Cardiac septum (tissue), 1 donor: ENCODE measurements around the gene MBOAT7. TPM values are rescaled to one million over a fixed set of nuclear protein-coding genes. Genes with fewer than 3 reads are reported as not detected.
"Not testable (repeated sequence)": the region's sequence is repeated elsewhere in the genome, so short reads cannot be mapped to it uniquely, and the experiment has no call there.

Experiments used
- DNase-seq: peaks from one replicate; pipeline ENCODE4 v3.0.0-alpha.2; 2020; ENCODE audit warnings: low spot score
- intact Hi-C: fragments of 100-400 bp; cut with DNase I; formaldehyde crosslinking; loops from one replicate; pipeline ENCODE4 v1.14.0; 2022
- total RNA-seq: library from RNA; stranded (reverse); fragmentation: NEBNext Ultra II Directional; extraction: Animal tissue kit (Norgen Biotek cat#: 25700); gene quantifications from one replicate; pipeline ENCODE4 v1.2.1, GENCODE V29; 2021
- donor health status: DM: no; HTN: no; CAD: no.

MBOAT7 gene
- total RNA-seq, 1 donor from 2014 or later, result 24.3 TPM

DNA sequence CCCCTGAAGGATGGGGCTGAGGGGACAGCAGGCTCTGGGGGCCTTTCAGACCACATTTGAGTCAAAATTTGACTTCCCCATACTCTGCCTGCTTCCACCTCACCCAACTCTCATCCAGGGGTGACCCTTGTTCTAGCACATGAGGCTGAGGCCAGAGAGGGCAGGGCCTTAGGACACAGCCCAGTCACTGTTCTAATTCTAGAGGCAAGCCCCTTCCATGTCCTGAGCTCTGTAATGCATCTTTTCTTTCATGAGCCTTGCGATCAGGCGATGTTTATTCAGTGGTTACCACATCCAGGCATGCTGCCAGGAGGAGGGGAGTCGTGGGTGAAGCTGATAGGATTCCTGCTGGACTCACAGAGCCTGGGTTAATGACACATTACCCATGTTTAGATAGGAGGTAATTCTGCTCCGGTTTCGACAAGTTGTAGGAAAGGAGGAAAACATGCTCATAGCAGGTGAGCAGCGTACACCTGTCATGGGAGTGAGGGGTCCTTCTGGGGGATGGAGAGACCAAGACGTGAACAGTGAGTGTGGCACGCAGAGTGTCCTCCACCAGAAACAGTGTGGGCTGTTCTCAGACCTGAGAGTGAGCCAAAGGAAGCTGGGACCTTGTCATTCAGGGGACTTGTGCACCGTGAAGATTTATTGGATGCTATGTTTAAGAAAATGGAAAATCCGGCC is 20.6 kb upstream of the MBOAT7 start:
- peak; percentile 85 for DNase-seq
- intact Hi-C loops, result loop anchor here (10.0 kb wide), 1 partner anchor 235 kb away; the partner anchor contains the start of gene LENG8

DNA sequence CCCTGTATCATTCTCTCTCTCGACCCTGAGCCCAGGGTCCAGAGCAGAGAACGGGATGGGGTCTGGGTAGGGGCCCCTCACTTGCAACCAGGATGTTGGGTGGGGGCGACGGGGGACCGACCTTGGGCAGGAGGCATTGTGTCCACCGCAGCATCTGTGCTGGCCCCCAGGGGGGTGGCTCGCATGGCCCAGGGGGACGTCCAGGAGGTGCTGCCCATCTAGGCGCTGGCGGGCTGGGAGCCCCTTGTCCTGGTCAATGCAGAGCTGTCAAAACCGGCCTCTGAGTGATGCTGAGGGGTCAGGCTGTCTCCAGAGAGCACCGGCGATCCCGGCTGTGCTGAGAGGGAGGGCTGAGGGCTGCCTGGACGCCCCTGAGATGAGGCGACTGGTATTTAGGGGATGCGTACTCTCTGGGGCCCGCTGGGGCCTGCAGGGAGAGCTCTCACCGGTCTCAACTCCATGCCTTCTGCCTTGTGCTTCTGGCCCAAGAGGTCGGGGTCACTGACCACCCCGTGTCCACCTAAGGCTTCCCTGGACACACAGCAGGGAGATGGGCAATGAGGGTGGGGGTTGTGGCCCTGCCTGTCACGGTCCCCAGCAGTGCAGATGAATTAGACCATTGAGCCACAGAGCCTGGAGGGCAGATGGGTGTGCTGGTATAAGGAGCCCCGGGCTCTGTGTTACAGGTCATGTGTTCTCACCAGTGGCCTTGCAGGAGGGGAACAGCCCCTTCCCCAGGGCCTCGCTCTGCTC is 19.9 kb upstream of the MBOAT7 start:
- intact Hi-C loops, result loop anchor here (10.0 kb wide), 1 partner anchor 236 kb away; the partner anchor contains the start of gene LENG8
- no peak for DNase-seq

DNA sequence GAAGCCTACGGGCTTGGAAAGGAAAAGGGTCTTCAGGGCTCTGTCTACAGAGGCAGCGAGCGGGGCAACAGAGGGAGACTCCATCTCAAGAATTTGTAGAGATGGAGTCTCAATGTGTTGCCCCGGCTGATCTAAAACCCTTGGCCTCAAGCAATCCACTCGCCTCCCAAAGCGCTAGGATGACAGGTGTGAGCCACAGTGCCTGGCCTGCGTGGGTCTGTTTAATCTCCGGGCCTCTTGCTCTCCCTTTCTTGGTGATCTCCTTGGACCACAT is 19.3 kb upstream of the MBOAT7 start:
- intact Hi-C loops, result loop anchor here (10.0 kb wide), 1 partner anchor 236 kb away; the partner anchor contains the start of gene LENG8
- no peak for DNase-seq

DNA sequence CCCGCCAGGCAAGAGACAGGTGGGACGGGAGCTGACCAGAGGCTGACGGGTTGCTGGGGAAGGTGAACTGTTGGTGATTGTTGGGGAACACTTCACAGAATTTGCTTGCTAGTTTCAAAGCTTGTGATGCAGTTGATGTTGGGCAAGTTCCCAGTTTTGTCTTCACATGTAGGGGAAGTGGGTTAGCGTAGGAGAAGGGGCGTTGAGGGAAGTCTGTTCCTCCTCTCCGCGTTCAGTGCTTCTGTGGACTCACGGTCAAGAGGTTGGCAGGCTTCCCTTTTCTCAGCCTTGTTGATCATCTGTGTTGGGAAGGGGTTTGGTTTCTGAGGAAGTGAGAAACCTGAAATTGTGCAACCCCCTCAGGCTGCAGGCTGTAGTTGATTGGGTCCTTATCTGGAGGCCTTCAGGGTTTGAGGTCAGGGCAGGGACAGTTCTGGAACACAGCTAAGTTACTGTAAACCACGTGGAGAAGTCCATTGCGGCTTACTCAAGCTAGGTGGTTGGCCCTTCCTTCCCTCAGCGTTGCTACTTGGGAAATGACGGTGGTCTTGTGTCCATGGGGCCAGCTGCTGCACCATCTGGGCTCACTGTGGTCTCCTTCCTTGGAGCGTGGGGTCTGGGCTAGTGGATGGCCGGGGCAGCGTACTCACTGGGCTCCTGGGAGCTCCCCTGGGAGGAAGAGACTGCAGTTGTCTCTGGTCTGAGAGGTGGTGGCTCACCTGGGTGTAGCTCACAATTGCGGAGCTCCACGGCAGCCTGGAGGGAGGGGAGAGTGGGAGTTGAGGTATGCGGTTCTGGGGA is 18.8 kb upstream of the MBOAT7 start:
- intact Hi-C loops, result loop anchor here (10.0 kb wide), 1 partner anchor 237 kb away; the partner anchor contains the start of gene LENG8
- peak; percentile 92 for DNase-seq

DNA sequence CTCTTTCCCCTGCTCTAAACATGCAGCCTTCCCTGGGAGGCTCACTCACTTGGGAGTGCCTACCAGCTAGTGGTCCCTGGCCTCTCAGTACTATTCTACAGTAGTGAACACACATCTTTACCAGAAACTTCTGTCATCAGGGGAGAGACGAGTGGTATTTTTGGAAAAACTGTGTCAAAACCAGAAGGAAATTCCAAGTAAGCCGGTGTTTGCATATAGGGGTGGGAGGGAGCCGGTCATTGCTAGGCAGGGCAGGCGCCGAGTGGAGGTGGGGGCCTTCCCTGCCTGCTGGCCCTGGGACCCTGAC is 18.2 kb upstream of the MBOAT7 start:
- intact Hi-C loops, result loop anchor here (10.0 kb wide), 1 partner anchor 237 kb away; the partner anchor contains the start of gene LENG8
- DNase-seq, result no peak

DNA sequence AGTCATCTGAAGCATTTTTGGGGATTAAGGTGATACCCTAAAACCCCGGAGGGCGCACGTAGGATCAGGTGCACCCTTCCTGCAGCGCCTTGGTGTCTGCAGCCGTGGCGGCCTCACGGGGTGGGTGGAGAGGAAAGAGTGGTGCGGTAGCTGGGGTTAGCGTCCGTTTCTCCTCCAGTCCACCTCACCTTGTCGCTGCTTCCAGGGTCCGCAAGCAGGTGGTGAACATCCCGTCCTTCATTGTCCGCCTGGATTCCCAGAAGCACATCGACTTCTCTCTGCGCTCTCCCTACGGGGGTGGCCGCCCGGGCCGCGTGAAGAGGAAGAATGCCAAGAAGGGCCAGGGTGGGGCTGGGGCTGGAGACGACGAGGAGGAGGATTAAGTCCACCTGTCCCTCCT is 17.8 kb upstream of the MBOAT7 start:
- not testable (repeated sequence) for DNase-seq
- intact Hi-C loops, result loop anchor here (10.0 kb wide), 1 partner anchor 238 kb away; the partner anchor contains the start of gene LENG8

DNA sequence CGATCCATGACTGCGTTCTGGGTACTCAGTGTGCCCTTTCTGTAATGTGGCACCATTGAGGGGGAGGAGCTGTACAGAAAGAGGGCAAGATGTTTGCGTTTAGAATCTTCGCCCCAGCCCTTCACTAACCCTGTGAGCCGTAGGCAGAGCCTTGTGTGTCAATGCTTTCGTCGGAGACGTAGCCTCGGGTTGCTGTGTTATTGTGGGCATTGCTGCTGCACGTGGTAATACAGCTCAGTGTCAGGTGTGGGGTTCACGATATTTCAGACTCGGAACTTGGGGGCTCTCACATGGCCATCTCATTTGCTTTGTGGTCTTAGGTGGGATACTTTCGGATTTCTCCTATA is 17.4 kb upstream of the MBOAT7 start:
- no peak for DNase-seq
- intact Hi-C loops, result loop anchor here (10.0 kb wide), 1 partner anchor 238 kb away; the partner anchor contains the start of gene LENG8

DNA sequence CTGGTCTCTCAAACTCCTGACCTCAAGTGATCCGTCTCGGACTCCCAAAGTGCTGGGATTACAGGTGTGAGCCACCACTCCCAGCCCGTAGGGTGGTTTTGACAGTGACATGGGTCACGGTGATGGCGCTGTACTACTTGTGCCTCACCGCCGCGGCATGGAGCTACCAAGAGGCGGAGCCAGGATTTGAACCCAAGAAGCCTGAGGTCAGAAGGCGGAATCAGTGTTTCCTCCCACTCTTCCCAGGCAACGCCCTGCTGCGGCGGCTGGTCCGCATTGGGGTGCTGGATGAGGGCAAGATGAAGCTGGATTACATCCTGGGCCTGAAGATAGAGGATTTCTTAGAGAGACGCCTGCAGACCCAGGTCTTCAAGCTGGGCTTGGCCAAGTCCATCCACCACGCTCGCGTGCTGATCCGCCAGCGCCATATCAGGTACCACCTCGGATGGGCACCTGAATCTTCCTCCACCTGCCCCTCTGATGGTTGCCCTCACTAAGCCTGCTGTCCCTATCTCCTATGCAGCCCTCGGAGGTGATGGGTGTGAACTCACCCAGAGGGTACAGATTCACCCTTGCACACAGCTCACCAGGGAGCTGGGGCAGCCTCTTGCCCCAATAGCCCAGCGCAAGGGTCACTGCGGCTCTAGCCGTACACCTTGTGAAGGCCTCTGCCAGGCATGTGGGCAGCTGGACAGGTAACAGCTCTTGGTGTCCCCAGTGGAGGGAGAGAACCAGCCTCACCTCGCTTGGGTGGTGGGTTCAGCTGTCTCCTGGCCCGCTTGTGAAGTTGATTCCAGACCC is 16.9 kb upstream of the MBOAT7 start:
- DNase-seq, result no peak
- intact Hi-C loops, result loop anchor here (10.0 kb wide), 1 partner anchor 239 kb away; the partner anchor contains the start of gene LENG8

DNA sequence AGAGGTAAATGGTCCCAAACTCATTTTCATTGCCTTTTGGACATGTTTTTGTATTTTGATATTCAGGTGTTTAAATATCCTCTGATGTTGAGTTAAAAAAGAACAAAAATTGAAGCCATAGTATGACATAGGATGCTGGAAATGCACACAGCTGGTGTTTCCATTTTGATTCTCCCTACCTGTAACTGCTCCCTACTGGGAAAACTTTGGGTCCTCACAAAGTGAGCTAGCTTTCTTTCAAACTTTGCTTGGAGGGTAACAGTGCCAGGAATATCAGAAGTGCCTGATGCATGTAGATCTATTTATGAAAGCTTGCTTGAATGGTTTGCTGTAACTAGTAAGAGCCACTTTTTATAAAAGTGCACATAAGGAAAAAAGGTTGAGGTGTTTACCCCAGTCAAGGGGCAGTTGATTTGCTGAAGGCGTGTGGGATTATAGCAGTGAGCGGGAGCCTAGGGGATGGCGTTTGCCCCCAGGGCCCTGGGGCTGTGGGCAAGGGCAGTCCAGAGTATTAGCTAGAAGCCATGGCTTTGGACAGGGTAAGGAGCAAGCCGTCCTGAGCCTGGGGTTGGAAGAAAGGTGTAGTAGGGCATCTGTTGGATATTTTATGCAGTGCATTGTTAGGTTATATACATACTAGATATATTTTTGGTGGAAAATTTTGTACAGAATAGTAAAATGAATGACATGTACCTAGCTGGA is 15.5 kb upstream of the MBOAT7 start:
- intact Hi-C loops, result loop anchor here (2.0 to 10.0 kb wide), 3 partner anchors 14 to 240 kb away; partner anchors contain the start of genes LENG8 and TSEN34
- no peak for DNase-seq

DNA sequence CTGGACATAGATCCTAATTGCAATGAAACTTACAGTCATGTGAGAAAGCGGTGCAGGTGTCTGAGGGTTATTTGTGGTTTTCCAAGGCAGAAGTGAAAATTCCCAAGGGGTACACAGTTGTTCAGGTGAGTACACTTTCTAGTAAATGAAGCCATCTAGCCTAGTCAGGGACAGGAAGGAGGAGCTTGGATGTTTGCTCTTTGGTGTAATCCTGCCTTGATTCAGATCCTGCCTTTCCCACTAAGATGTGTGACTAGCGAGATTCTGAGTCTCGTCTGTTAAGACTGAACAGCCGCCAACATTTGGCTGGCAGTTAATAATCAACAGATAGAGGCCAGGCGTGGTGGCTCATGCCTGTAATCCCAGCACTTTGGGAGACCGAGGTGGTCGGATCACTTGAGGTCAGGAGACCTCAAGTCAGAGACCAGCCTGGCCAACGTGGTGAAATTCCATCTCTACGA is 13.8 kb upstream of the MBOAT7 start:
- intact Hi-C loops, result loop anchor here (5.0 to 10.0 kb wide), 2 partner anchors 41 to 242 kb away; partner anchors contain the start of gene LENG8
- no peak for DNase-seq

DNA sequence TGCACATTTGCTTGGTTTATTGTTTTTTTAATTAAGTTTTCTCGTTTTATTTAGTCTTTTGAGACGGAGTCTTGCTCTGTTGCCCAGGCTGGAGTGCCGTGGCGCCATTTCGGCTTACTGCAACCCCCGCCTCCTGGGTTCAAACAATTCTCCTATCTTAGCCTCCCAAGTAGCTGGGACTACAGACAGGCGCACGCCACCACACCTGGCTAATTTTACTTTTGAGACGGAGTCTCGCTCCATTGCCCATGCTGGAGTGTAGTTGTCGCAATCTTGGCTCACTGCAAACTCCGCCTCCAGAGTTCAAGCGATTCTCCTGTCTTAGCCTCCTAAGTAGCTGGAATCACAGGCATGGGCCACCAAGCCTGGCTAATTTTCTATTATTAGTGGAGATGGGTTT is 12.6 kb upstream of the MBOAT7 start:
- DNase-seq, result no peak
- intact Hi-C loops, result loop anchor here (5.0 to 10.0 kb wide), 2 partner anchors 40 to 243 kb away; partner anchors contain the start of gene LENG8

DNA sequence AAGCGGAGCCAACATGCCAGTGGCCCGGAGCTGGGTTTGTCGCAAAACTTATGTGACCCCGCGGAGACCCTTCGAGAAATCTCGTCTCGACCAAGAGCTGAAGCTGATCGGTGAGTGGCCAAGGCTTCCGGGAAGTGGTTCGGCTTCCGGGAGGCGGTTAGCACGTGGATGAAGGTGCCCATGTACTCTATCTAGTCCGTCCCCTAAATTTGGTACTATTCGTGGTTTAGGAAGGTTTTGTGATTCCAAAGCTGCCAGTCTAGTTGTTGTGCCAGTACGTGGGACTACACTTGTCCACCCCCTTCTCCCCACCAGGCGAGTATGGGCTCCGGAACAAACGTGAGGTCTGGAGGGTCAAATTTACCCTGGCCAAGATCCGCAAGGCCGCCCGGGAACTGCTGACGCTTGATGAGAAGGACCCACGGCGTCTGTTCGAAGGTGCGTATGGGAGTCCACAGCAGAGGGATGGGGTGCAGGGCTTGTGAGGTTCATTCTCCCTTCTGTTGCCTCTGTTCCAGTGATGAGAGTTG is 11.9 kb upstream of the MBOAT7 start:
- no peak for DNase-seq
- intact Hi-C loops, result loop anchor here (5.0 to 10.0 kb wide), 2 partner anchors 39 to 244 kb away; partner anchors contain the start of gene LENG8

DNA sequence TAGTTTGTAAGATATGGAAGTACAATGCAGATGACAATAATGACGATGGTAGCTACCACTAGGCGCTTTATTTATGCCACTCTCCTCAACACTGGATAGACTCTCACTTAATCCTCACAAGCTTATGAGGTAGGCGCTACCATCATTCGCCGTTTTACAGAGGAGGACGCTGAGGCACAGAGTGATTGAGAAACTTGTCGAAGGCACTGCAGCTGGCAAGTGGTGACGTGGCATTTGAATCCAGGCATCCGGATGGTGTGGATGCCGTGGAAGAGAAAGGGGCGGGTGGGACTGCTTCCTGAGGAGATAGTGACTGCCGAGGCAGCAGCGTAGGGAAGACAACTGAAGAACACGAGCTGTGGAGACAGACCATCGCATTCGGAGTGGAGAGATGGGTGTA is 10.0 kb upstream of the MBOAT7 start:
- intact Hi-C loops, result no loop called here
- no peak for DNase-seq

DNA sequence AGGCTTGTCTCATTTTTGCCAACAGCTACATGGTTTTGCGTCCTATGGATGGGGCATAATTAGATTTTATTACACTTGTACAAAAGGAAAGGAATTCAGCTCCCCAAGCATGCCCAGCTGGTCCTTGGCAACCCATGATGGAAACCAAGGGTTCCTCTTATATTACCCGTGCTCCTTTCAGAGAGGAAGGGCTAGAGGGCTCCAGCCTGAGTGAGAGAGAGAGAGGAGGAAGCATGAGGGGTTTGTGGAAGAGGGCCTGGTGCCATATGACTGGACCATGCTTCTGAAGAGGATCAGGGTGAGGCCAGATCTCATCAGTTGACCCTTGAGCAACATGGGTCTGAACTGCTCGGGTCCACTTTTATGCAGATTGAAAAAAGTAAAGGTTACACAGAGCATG is 7.7 kb upstream of the MBOAT7 start:
- intact Hi-C loops, result no loop called here
- no peak for DNase-seq

DNA sequence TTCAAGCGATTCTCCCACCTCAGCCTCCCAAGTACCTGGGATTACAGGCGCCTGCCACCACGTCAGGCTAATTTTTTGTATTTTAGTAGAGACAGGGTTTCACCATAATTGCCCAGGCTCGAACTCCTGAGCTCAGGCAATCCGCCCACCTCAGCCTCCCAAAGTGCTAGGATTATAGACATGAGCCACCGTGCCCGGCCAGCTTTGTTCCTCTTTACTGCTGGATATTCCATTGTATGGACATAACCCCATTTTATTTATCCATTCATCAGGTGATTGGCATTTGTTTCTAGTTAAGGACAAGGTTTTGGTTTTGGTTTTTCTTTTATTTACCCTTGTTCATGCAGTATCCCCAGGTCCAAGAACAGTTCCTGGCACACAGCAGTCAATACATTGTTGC is 7.2 kb upstream of the MBOAT7 start:
- intact Hi-C loops, result no loop called here
- DNase-seq, result no peak

DNA sequence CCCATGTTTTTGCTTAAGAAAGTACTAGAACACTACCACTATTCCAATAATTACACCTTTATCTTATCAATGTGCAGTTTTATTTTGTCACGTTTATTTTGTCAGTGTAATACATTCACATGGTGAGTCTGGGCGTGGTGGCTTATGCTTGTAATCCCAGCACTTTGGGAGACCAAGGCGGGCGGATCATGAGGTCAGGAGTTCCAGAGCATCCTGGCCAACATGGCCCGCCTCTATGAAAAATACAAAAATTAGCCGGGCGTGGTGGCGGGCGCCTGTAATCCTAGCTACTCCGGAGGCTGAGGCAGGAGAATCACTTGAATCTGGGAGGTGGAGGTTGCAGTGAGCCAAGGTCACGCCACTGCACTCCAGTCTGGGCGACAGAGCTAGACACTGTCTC is 5.1 kb upstream of the MBOAT7 start:
- DNase-seq, intact Hi-C loops: not testable (repeated sequence)

DNA sequence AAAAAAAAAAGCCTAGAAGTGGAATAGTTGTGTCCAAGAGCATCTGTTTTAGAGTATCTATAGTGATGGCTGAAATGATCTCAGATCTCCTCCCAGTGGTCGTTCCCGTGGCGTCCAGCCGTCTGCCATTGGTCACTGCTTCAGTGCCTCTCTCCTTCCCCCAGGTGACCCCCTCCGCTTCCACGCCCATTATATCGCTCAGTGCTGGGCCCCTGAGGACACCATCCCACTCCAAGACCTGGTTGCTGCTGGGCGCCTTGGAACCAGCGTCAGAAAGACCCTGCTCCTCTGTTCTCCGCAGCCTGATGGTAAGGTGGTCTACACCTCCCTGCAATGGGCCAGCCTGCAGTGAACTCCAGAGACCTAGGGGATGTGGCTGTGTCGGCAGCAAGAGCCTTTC is 3.6 kb upstream of the MBOAT7 start:
- intact Hi-C loops, result no loop called here
- DNase-seq, result no peak

DNA sequence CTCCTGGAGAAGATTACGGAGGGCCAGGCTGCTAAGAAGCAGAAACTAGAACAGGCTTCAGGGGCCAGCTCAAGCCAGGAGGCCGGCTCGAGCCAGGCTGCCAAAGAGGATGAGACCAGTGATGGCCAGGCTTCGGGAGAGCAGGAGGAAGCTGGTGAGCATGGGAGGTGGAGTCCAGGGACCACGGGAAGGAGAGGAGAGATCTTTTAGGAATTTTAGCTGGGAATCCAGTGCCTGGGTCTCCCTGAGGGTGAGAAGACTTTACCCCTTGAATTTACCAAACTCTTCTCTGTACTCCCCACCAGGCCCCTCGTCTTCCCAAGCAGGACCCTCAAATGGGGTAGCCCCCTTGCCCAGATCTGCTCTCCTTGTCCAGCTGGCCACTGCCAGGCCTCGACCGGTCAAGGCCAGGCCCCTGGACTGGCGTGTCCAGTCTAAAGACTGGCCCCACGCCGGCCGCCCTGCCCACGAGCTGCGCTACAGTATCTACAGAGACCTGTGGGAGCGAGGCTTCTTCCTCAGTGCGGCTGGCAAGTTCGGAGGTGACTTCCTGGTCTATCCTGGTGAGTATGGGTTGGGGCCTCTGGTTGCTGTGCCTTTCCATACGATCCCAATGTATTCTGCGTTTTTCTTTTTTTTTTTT is 2.6 kb upstream of the MBOAT7 start:
- intact Hi-C loops, result loop anchor here (1.0 to 2.0 kb wide), 2 partner anchors 8 to 13 kb away; partner anchors contain the start of gene RPS9

More for the DNA sequence above, 2.6 kb upstream of the MBOAT7 start:
- DNase-seq, result no peak
